Lower lobe of right lung (tissue), 2 donors: ENCODE measurements around the gene BNC2. TPM values are rescaled to one million over a fixed set of nuclear protein-coding genes. Genes with fewer than 3 reads are reported as not detected.

Experiments used
- ATAC-seq, 2 donors: fragments of 200-7000 bp; cut with Tn5 transposase; one replicate each; pipeline ENCODE4 v1.9.1; 2020 to 2022; ENCODE audit warnings: mild to moderate bottlenecking in 2 of 2, moderate library complexity in 2 of 2
- DNase-seq: peaks from one replicate; pipeline ENCODE4 v3.0.0-alpha.2; 2020
- H3K27ac ChIP-seq: fragments of 200-600 bp; one replicate; pipeline ENCODE4 v1.8.0; 2022
- H3K27me3 ChIP-seq: fragments of 200-600 bp; one replicate; pipeline ENCODE4 v1.8.0; 2022; ENCODE audit warnings: low read depth
- H3K36me3 ChIP-seq: fragments of 200-600 bp; one replicate; pipeline ENCODE4 v1.8.0; 2022; ENCODE audit warnings: mild to moderate bottlenecking
- H3K4me1 ChIP-seq: fragments of 200-600 bp; one replicate; pipeline ENCODE4 v1.8.0; 2022
- H3K4me3 ChIP-seq: fragments of 200-600 bp; one replicate; pipeline ENCODE4 v1.8.0; 2022; ENCODE audit warnings: mild to moderate bottlenecking
- H3K9me3 ChIP-seq: fragments of 200-600 bp; one replicate; pipeline ENCODE4 v1.8.0; 2022
- intact Hi-C: fragments of 100-400 bp; cut with DNase I; formaldehyde crosslinking; loops from one replicate; pipeline ENCODE4 v1.11.0; 2022
- total RNA-seq: library from RNA; stranded (reverse); fragmentation: NEBNext Ultra II Directional; extraction: Animal tissue kit (Norgen Biotek cat#: 25700); gene quantifications from one replicate; pipeline ENCODE4 v1.2.1, GENCODE V29; 2021
- TF ChIP-seq, protein P1 (sequence below): fragments of 200-600 bp; IDR thresholded peaks from one replicate; pipeline ENCODE4 v1.8.0; 2022; ENCODE audit warnings: antibody characterized with exemption, mild to moderate bottlenecking
- donor health status: DM: no; HTN: yes; CAD: no; lungs with severe emphysema.

BNC2 gene
- total RNA-seq, 1 donor from 2014 or later: 15.0 TPM

DNA sequence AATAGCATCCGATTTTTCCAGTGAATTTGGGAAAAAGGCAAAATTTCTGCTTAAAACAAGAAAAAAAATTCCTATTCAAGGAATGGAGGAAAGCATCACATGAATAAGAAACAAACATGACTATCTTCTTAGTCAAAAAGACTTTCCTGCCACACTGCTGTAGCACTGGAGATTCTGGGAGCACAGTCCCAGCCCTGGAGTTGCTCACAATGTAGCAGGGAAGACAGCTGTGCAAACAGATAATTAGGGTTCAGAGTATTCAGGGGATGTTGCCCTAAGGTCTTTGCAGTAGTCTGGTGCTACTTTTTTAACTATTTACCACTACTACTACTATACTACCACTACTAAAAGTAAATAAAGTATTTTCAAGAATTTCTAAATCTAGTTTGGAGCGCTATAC is 86.5 kb downstream of the BNC2 start:
- Histone ChIP-seq H3K4me1 (no peaks in the 10 kb centered on the region), H3K36me3 (no peaks in the 10 kb centered on the region), H3K27me3 (no peaks in the 10 kb centered on the region), H3K4me3 (no peak overlapping the region), H3K27ac (no peak overlapping the region), H3K9me3 (no peaks in the 10 kb centered on the region)
- ATAC-seq (no peak), DNase-seq (no peak)
- intact Hi-C loops: no loop called here
- TF ChIP-seq, protein P1, sequence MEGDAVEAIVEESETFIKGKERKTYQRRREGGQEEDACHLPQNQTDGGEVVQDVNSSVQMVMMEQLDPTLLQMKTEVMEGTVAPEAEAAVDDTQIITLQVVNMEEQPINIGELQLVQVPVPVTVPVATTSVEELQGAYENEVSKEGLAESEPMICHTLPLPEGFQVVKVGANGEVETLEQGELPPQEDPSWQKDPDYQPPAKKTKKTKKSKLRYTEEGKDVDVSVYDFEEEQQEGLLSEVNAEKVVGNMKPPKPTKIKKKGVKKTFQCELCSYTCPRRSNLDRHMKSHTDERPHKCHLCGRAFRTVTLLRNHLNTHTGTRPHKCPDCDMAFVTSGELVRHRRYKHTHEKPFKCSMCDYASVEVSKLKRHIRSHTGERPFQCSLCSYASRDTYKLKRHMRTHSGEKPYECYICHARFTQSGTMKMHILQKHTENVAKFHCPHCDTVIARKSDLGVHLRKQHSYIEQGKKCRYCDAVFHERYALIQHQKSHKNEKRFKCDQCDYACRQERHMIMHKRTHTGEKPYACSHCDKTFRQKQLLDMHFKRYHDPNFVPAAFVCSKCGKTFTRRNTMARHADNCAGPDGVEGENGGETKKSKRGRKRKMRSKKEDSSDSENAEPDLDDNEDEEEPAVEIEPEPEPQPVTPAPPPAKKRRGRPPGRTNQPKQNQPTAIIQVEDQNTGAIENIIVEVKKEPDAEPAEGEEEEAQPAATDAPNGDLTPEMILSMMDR: no peak

DNA sequence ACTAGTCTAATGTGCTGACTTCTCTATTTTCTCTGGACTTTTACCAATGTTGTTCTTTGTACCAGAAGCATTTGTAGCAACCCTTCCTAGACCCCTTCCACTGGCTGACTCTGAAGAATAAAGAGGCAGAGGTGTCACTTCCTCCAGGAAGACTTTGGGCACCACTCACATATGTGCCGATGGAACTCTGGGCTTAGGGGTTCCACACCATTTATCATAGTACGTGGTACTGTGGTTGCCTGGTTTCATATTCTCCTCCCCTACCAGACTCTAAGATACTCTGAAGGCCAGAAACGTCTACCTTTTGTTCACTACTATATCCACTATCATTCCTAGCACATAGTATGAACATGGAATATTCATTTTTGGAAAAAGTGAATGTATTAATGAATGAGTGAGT is 88.0 kb downstream of the BNC2 start:
- ATAC-seq (no peak), DNase-seq (no peak)
- Histone ChIP-seq H3K9me3 (no peaks in the 10 kb centered on the region), H3K4me1 (no peaks in the 10 kb centered on the region), H3K36me3 (no peaks in the 10 kb centered on the region), H3K27me3 (no peaks in the 10 kb centered on the region), H3K4me3 (no peak overlapping the region), H3K27ac (no peak overlapping the region)
- TF ChIP-seq, protein P1: no peak
- intact Hi-C loops: no loop called here

DNA sequence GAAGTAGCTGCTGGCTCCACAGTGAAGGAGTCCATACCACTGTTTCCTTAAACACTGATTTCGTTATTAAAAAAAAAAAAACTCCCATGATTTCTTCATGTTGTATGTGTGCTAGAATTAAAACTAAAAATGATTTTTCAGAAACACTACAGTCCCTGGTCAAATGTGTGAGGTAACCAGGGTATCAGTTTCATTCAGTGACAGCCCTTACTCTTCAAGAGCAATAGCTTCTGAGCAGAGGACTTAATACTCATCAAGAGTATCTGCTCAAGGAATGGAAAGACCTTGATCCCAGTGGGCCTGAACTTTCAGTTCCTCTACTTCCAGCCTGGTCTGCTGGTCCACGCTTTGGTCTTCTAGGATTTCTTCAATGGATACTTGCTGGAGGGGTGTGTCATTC is 95.1 kb downstream of the BNC2 start:
- Histone ChIP-seq H3K9me3 (no peaks in the 10 kb centered on the region), H3K4me3 (no peak overlapping the region), H3K4me1 (no peaks in the 10 kb centered on the region), H3K27me3 (no peaks in the 10 kb centered on the region), H3K36me3 (no peaks in the 10 kb centered on the region), H3K27ac (no peak overlapping the region)
- ATAC-seq: no peak
- TF ChIP-seq, protein P1: no peak
- intact Hi-C loops: no loop called here
- DNase-seq: no peak

GRCh38 chr9:16773617-16774016 is 96.9 kb downstream of the BNC2 start:
- Histone ChIP-seq H3K4me3 (no peak overlapping the region), H3K36me3 (no peaks in the 10 kb centered on the region), H3K9me3 (no peaks in the 10 kb centered on the region), H3K27ac (no peak overlapping the region), H3K27me3 (no peaks in the 10 kb centered on the region), H3K4me1 (no peaks in the 10 kb centered on the region)
- no peak for DNase-seq
- ATAC-seq: no peak
- TF ChIP-seq, protein P1: no peak
- intact Hi-C loops: no loop called here

DNA sequence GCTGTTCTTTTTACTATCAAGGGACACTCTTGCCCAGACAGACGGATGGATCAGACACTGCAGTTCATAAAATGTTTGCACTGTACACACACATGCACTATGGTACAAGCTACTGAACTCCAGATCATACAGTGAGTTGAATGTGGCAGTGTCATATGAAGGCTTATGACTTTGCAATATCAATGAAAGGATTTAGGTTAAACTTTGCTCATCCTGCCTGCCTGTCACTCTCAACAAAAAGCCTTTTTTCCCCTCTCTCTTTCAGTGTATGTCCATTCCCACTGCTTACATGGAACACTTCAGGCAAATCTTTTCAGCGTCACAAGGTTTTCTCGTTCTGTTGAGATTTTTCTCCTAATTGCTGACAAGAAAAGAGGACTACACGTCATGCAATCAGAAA is 97.4 kb downstream of the BNC2 start:
- no peak for DNase-seq
- Histone ChIP-seq H3K27me3 (no peaks in the 10 kb centered on the region), H3K4me1 (no peaks in the 10 kb centered on the region), H3K27ac (no peak overlapping the region), H3K9me3 (no peaks in the 10 kb centered on the region), H3K4me3 (no peak overlapping the region), H3K36me3 (no peaks in the 10 kb centered on the region)
- intact Hi-C loops: no loop called here
- TF ChIP-seq, protein P1: no peak
- ATAC-seq: no peak

DNA sequence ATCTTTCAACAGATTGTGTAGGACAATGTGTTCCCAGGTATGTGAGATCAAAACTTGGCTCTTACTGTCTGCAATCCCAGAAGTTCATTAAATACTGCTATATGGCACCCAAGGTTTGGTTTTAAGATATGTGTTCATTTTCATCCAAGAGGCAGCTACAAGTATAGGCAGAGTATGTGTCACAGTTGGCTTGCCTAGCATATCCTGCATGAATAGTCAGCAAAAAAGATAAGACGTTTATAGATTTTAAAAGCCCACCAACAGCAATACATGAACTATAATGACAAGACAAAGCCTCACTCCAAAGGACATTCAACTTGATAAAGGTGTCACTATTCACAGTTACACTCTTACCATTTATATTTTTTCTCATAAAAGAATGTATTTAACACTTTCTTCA is 99.1 kb downstream of the BNC2 start:
- no peaks in the 10 kb centered on the region for H3K27me3 ChIP-seq
- no peak overlapping the region for H3K27ac ChIP-seq
- intact Hi-C loops: no loop called here
- H3K4me3 ChIP-seq: no peak overlapping the region
- no peaks in the 10 kb centered on the region for H3K9me3 ChIP-seq
- H3K36me3 ChIP-seq: no peaks in the 10 kb centered on the region
- TF ChIP-seq, protein P1: no peak
- H3K4me1 ChIP-seq: no peaks in the 10 kb centered on the region
- DNase-seq (no peak), ATAC-seq (no peak)
